A673 (cell line): ENCODE results near the gene RCC1. TPM values are rescaled to one million over a fixed set of nuclear protein-coding genes. Genes with fewer than 3 reads are reported as not detected.

ENCODE experiments used
- total RNA-seq: library from RNA; stranded (reverse); gene quantifications from 2 replicates; pipeline ENCODE4 v1.2.3, GENCODE V29; 2021

The RCC1 gene
- total RNA-seq, 1 experiment from 2014 or later = 125 TPM

Other genes starting within 250 kb of the RCC1 start
- gene SESN2, start 246.5 kb upstream of the RCC1 start, total RNA-seq = 15.7 and 19.8 TPM in 2 replicates
- 12.1 and 13.9 TPM in 2 replicates for gene MED18, start 177.0 kb upstream of the RCC1 start, total RNA-seq
- gene PHACTR4, start 136.3 kb upstream of the RCC1 start, total RNA-seq = 63.4 and 66.2 TPM in 2 replicates
- gene TRNAU1AP, start 47.0 kb downstream of the RCC1 start, total RNA-seq = 33.8 and 38.8 TPM in 2 replicates
- gene RAB42, start 86.2 kb downstream of the RCC1 start, total RNA-seq = 2.4 and 3.5 TPM in 2 replicates
- 17.9 and 22.6 TPM in 2 replicates for gene TAF12, start 137.0 kb downstream of the RCC1 start, total RNA-seq
- not detected in 2 replicates for gene RNU11, start 142.6 kb downstream of the RCC1 start, total RNA-seq
- gene GMEB1, start 162.7 kb downstream of the RCC1 start, total RNA-seq = 20.9 and 23.0 TPM in 2 replicates
- gene YTHDF2, start 230.9 kb downstream of the RCC1 start, total RNA-seq = 99.6 and 111 TPM in 2 replicates